Activated CD4-positive, alpha-beta T cell treated with anti-CD3 and anti-CD28 coated beads for 48 hours (primary cell): Measurements from ENCODE around the gene PLXDC2.

Experiments
- DNase-seq: peaks from one replicate; pipeline ENCODE4 v3.0.0-alpha.2; 2020

The PLXDC2 gene

DNA sequence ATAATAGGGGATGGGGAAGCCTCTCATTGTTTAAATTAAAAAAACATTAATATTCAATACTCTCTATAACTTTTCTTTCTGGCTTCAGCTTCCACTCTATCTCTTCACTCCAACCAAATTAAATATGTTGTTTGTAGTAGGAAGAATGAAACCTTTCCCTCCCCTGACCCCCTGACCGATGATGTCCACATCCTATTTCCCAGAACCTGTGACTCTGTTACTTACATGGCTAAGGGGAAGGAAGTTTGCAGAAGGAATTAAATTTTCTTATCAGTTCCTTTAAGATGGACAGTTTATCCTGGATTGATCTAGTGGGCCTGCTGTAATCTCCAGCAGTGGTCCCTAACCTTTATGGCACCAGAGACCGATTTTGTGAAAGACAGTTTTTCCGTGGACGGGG is 130.0 kb downstream of the PLXDC2 start:
- no peak for DNase-seq

- DNase-seq, result no peak
Measured at GRCh38 chr10:19946791-19947190, 130.6 kb downstream of the PLXDC2 start.

GRCh38 chr10:19947215-19947614 is 131.0 kb downstream of the PLXDC2 start:
- DNase-seq, result no peak

DNA sequence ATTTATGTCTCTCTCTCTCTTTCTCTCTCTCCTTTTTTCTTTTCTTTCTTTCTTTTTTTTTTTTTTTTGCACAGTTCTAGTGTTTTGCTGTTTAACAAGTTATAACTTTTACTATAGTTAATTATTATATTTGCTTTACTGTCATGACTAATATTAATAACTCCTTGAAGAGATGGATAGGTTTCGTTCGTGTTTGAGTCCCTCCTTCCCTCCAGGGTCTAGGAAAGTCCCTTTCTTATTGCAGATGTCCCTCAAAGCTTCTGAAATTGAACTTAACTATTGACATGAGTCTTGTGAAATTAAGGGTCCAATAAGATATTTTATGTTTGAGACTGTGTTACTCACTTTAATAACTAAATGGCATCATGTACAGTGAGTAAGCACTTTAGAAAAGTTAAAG is 131.4 kb downstream of the PLXDC2 start:
- no peak for DNase-seq

DNA sequence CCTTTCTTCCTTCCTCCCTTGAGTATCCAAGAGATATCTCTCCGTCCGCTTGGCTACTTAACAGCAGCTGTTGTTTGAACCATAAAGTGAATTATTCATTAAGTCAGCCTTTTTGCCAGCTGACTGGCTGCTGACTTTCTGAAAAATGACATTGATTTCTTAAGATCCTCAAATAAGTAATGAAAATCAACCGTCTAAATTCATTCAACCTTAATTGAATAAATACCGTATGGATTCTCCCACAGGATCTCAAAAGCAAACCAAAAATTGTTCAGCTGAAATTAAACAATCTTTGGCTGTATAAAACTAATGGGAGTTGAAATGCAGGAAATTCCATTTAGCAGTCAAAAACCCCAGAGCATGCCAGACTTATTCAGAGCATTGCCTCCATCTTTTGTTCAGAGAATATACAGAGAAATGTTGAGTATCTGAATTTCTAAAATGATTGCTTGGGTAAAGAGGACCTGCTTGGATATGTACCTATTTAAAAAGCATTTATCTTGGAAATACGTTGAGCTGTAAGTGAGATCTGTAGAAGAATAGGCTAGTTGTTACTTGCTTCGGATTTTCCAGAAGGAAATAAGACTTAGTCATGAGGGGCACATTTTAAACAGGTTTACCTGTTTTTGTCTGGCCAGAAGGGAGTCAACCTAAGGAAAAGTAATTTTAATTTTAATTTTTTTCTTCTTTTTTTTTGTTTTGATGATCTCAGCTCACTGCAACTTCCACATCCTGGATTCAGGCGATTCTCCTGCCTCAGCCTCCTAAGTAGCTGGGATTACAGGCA is 136.2 kb downstream of the PLXDC2 start:
- no peak for DNase-seq

DNA sequence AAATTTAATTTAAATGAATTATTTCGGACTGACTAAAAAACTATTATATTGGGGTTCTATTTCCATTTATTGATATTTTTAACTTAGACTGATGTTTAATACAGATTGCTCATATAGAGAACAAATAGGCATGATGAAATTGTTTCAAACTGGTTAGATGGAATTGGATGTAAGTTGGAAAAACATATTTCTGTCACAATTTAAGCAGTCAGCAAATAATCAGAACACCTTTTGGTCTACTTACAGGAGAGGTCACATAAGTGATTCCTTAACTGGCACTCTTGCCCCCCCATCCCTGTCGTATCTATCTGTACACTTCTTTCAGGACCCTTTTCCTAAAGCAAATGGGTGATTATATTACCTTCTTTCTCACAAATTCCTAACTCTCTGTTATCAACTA is 138.4 kb downstream of the PLXDC2 start:
- no peak for DNase-seq

DNA sequence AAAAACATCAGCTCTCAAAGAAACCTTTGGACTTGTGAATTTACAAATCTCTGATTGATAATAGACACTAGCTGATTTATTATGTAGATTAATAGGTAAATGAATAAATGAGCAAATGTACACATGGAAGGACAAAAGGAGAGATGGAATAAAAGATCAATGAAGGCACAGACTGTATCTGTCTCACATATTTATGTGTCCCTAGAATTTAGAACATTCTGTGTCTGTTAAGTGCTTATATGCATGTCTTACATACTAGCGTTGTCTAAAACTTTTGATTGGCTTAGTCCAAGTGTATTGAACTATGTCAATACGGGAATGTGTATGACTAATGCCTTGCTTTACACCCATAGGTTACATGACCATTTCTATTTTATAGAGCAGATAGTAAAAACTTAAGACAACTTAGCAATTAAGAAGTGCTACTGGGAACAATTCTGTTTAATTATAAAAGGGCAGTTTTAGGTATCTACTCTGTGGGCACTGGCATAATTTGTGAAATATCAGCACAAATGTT is 140.3 kb downstream of the PLXDC2 start:
- no peak for DNase-seq

- no peak for DNase-seq
Measured at GRCh38 chr10:19958787-19959186, 142.6 kb downstream of the PLXDC2 start.

DNA sequence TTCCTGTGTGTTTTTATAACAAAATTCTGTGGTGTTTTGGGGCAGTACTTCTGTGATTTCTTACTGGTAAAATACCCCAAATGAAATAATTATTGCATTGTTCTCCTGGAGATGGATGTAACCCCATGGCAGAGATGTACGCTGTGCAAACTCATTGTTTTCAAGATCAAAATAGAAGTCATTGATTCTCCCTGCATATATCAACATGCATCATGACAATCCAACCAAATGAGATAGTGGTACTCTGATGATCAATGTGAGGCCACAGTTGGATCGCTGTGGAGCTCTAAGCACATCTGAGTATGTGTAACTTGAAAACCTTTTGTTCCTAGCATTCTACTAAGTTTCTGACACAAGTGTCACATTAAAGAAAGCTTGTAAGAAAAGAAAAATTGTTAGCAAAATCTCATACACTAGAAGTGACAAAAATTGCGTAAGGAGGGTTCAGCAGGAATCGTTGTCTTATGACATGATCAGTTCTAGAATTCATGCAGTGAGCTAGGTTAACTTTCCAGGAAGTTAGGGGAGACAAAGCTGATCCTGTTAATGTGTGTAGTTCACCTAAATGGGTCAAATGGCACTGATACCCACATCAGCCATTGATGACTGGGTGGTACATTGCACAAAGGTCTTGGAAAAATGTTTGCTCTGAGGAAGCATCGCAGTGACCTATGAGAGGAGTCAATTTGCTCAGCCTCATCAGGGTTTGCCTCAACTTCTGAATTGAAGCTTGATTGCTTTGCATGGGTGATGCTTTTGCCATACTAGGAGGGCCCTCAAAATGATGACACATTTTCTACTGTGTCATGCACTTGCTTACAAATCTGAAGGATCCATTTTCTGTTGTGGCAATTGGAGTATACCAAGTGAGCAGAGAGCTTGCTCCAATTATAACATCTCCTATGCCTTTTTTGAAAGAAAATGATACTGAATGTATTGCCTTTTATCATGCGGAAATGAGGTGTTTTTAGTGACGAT is 145.1 kb downstream of the PLXDC2 start:
- no peak for DNase-seq

- no peak for DNase-seq
Measured at GRCh38 chr10:19964625-19965024, 148.4 kb downstream of the PLXDC2 start.

DNA sequence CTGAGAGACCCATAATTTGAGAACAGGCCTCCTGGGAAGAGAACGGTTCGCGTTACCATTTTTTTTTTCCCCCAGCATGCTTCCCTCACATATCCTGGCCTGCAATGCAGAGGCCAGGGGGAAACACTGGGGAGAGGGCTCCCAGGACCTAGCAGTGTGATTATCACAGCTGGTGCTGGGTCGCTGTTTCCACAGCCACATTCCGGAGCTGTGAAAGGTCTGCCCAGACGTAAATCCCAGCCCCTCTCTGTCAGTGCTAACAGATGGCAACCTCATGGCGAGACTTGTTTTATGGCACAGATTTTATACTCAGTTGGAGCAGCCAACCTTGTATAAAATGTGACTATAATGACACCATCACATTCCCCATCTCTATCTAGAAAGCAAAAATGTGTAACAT is 150.5 kb downstream of the PLXDC2 start:
- DNase-seq, result no peak

- no peak for DNase-seq
Measured at GRCh38 chr10:19967981-19968380, 151.7 kb downstream of the PLXDC2 start.

- DNase-seq, result no peak
Measured at GRCh38 chr10:19968745-19969144, 152.5 kb downstream of the PLXDC2 start.

GRCh38 chr10:19970256-19970655 is 154.0 kb downstream of the PLXDC2 start:
- DNase-seq, result no peak

DNA sequence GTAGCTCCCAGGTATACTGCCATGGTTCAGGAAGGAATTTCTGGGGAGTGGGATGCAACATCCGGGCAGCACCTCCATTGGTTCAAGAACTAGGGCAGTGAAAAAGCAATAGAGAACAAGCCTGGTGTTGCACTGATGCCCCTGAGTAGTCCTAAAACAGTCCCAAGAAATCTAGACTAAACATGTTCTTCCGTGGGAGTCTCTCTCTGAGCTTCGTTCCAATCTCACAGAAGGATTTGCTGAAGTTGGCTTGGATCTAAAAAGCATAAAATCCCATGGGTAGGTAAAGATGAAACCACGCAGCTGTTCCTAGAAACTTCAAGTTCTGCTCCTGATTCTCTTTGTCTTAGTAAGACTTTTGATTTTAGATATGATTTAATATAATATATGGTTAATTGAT is 154.5 kb downstream of the PLXDC2 start:
- DNase-seq, result no peak

DNA sequence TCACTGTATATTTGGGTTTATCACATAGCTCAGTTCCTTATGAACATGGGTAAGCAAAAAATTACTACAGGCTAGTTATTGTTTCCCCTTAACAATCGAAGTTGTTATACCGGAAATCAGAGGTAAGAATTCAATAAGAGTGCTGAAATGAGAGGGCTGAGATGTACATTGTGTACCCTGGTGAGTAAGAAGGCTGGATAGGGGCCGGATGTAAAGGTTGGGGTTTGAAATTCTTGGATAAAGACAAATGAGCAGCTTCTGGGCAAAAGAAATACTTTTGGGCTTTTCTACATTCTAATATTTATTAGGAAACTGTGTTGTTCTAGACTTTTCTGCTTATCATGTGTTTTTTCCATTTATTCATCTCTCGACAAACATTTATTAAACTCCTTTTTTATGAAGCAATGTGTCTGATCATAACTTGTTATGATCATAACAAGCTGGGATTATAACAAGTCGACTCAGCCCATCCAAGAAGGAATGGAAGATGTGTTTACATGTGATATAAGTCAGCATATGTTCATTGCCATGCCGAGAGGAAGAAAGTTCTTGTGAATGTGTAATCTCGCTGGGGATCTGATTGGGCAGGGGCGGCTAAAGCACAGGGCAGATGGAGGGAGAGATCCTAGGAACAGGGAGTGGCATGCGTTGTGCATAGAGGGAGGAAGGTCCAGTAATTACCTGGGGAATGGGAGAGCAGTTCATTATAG is 155.3 kb downstream of the PLXDC2 start:
- no peak for DNase-seq

DNA sequence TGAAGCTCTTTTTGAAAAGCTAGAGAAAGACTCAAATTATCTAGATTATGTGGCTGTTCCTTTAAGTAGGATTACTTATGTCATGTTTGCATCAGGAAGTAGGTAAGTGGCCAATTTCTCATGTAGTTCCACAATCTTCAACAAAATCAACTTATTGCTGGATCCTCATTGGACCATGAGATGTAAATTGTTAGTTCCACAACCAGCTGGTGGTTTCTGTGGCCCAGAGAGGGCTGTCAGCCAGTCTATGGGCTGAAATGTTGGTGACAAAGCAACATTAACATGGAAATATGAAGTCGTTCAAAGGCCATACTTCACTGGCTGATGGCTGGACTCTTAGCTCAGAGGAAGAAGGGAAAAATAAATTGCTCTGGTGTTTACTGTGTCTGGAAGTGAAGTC is 157.9 kb downstream of the PLXDC2 start:
- DNase-seq, result no peak

GRCh38 chr10:19974554-19974953 is 158.3 kb downstream of the PLXDC2 start:
- no peak for DNase-seq

DNA sequence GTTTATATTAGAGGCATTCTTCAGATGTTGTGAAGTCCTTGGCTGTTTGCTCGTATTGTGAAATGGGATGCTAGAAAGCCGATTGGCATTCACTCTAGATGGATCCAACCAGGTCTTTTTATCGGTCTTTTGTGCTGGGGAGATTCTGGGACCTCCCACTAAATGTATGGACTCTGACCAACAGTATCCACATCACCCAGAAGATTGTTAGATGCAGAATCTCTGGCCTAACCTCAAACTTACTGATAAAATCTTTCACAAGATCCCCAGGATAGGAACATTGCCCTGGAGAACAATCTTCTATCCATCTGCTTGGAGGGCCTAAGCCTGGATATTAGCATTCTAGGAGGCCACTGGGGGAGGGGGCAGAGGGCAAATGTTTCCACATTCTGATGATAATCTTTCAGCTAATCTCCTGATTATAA is 160.9 kb downstream of the PLXDC2 start:
- no peak for DNase-seq

- no peak for DNase-seq
Measured at GRCh38 chr10:19979628-19980027, 163.4 kb downstream of the PLXDC2 start.

GRCh38 chr10:19983880-19984565 is 167.8 kb downstream of the PLXDC2 start:
- no peak for DNase-seq

DNA sequence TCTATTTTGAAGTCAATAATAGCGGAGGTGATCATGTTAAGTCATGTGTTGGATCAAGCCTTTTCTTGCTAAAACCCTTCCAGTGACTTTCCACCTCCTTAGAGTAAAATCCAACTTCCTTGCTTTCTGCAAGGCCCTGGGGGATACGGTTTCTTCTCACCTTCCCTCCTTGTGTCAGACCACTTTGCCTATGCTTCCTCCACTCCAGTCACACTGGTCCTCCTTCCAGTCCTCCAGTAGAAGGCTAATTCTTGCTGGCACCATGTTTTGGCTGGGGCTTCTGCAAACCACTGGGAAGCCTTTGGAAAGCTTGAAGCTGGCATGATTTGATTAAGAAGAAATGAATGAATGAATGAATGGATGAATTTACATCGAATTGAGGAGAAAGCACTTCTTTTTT is 169.5 kb downstream of the PLXDC2 start:
- no peak for DNase-seq
